GM12892 (cell line): Measurements from ENCODE around the gene HES6.
"Not testable (repeated sequence)": the region's sequence is repeated elsewhere in the genome, so short reads cannot be mapped to it uniquely, and the experiment has no call there.

Experiments used
- DNase-seq: peaks from one replicate; pipeline ENCODE4 v3.0.0; 2011; ENCODE audit not compliant: insufficient read length
- FAIRE-seq: peaks from 2 replicates; lab custom pipeline; 2011; peaks lifted over from hg19 to GRCh38; lab: Jason Lieb, UNC
- POLR2A ChIP-seq: IDR thresholded peaks from 2 replicates; pipeline ENCODE4 v1.6.1; 2011; ENCODE audit warnings: low read depth, low read length, control low read depth
- POLR2AphosphoS5 ChIP-seq: IDR thresholded peaks from 2 replicates; pipeline ENCODE4 v1.6.1; 2011; ENCODE audit warnings: low read depth, low read length, control low read depth
- TAF1 ChIP-seq: IDR thresholded peaks from 2 replicates; pipeline ENCODE4 v1.6.1; 2011; ENCODE audit warnings: low read depth, mild to moderate bottlenecking, control low read depth, low read length, borderline replicate concordance

The HES6 gene

DNA sequence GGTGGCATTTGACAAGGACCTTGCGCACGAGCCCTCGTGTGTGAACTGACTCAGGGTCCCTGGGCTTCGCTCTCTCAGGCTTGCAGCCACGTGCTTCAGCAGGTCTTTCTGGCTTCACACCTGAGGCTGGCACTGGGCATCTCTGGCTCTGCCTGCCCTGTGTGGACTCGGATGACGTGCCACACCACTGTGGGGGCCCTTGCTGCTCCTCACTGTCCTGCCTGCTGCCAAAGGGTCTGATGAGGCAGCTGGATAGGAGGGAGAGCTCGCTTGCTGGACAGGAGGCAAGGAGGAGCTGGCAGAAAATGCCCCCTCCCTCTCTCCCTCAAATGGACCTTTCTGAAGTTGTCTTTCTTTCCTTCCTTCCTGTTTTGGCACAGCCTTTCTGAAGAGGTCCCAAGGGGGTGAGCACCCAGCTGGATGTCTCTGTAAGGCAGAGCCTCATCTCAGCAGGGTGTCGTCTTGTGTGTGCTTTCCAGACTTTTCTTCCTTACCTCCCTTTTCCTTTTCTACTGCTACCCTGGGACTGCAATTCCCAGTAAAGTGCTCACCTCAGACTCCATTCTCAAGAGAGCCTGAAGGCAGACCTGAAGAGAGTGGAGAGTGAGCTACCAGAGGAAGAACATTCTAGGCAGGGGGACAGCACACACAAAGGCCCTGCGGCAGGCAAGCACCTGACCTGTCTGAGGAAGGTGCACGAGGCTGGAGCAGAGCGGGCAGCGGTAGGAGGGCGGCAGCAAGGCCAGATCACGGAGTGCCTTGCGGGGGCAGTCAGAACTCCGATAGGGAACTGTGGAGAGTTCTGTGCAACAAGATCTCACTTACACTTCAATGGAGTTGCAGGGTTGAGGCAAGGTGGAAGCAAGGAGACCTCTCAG, 43.3 kb upstream of the HES6 start:
- TF ChIP-seq POLR2A (no peak), POLR2AphosphoS5 (no peak), TAF1 (no peak)
- FAIRE-seq (no peak), DNase-seq (no peak)

GRCh38 chr2:238281826-238282480, 42.1 kb upstream of the HES6 start:
- DNase-seq, result no peak
- TF ChIP-seq TAF1 (no peak), POLR2A (no peak), POLR2AphosphoS5 (no peak)
- no peak for FAIRE-seq

- DNase-seq (no peak), FAIRE-seq (no peak)
Measured at GRCh38 chr2:238280083-238280825, 40.4 kb upstream of the HES6 start.

GRCh38 chr2:238279324-238279682, 39.5 kb upstream of the HES6 start:
- TF ChIP-seq POLR2AphosphoS5 (no peak), POLR2A (no peak)
- DNase-seq (no peak), FAIRE-seq (no peak)

More at GRCh38 chr2:238280083-238280825, 40.4 kb upstream of the HES6 start:
- TF ChIP-seq POLR2A (no peak), TAF1 (no peak), POLR2AphosphoS5 (no peak)

GRCh38 chr2:238278626-238279323, 38.9 kb upstream of the HES6 start:
- no peak for DNase-seq
- TF ChIP-seq TAF1 (no peak), POLR2AphosphoS5 (no peak), POLR2A (no peak)
- no peak for FAIRE-seq

DNA sequence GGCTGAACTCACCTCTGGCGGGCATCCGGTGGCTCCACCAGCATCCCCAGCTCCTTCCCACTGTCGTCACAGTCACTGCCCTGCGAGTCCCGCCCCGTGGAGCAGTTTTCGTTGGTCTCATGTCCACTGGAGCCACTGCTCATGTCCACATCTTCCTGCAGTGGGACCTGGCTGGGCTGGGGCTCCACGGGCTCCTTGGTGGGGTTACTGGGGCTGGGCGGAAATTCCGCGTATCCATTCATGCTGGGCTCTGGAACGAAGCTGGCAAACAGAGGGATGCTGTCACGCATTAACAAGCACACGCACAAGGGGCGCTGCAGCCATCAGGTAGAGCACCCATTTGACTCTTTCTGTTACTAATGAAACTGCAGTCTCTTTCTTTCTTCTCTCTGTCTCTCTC, 37.9 kb upstream of the HES6 start:
- TF ChIP-seq TAF1, result no peak
- TF ChIP-seq POLR2A, result no peak
- no peak for TF ChIP-seq POLR2AphosphoS5
- FAIRE-seq, result no peak
- DNase-seq, result no peak

DNA sequence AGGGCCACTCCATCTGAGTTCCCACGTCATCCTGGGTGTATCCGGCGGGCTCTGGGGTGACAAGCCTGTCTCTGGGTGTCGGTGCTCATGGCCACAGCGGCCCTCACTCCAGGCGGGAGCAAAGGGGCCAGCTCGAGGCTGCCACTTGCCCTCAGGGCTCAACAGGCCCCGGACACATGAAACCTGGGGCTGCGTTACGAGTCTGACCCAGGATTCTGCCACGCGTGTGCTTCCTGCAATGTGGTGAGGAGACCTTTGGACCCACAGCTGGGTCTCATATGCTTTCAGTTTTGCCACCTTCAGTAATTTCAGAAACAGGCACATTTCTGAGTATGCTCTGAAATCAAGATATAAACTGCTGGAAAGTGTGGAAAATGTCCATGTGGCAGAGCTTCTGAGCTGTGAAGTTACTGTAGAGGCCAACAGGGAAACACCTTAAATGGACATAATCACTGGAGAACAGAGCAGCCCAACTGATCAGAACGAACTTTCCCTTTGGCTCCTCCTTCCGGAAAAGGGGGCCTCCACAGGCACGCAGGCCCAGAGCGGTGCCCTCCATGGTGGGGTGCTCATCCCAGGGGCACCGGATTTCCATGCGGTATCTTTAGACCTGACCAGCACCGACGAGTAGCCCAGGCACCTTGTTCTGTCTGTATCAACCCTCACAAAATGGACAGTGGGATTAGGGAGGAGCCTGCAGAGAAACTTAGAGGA, 34.5 kb upstream of the HES6 start:
- FAIRE-seq, result no peak
- DNase-seq, result no peak
- TF ChIP-seq POLR2A (no peak), TAF1 (no peak), POLR2AphosphoS5 (no peak)

GRCh38 chr2:238273433-238273832, 33.6 kb upstream of the HES6 start:
- not testable (repeated sequence) for FAIRE-seq, DNase-seq

DNA sequence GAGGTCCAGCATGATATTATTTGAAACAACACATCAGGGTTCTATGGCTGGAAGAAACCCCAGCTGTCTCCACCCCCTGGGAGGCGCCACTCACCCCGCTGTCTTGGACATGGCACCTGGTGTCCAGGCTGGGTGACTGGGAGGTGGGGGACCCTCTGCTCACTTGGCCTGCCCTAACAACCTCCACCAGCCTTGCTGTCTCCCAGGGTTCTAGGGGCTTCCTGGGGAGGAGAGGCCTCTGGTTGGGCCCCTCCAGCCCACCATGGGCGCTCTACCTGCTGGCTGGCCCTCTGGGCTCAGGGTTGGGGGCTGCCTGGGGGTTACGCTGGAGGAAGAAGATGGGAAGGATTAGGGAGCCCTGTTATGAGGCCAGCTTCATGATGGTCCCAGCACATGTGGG, 32.3 kb upstream of the HES6 start:
- DNase-seq, result no peak
- no peak for FAIRE-seq
- no peak for TF ChIP-seq TAF1
- TF ChIP-seq POLR2AphosphoS5, result no peak
- TF ChIP-seq POLR2A, result no peak

DNA sequence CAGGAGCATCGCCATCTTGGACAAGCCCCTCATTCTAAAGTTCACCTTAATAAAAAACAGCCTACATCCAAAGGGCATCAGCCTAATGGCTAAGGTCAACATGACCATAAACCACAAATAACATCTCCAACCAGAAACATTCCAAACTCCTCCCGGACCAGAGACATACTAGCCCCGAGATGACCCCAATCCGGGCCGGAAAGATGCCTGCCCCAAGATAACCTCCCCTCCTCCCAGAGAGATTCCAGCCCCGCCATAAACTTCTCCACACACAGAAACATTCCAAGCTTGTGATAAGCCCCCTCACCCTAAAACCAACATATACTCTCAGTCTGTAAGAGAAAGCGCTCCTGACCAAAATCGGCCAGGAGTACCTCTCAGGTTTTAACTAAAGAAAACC, 31.8 kb upstream of the HES6 start:
- FAIRE-seq, DNase-seq: not testable (repeated sequence)

DNA sequence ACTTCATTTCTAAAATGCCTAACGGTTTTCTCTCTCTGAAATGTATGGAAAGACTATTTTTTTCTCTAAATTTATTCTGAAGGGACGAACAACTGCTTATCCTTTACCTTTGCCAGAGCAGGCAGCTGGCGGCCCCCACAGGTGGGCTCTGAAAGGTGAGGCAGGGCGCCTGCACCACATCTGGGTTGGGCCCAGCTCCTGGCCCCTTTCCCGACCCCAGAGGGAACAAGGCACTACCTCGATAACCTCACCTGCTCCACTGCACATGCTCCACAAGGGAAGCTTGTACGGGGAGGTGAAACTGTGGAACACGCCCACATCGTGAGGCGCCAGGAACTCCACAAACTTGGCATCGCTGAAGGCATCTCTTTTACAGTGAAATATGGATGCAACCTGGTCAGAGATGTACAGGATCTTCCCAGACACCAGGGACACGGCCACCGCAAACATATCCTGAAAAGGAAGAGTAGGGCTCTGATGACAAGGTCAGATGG, 31.3 kb upstream of the HES6 start:
- FAIRE-seq, result no peak
- no peak for DNase-seq
- TF ChIP-seq POLR2A (no peak), TAF1 (no peak), POLR2AphosphoS5 (no peak)
